Transverse colon (tissue), 4 donors: ENCODE data around the gene BAMBI. TPM values are rescaled to one million over a fixed set of nuclear protein-coding genes. Genes with fewer than 3 reads are reported as not detected.

ENCODE experiments used
- DNase-seq: peaks from one replicate; pipeline ENCODE4 v3.0.0-alpha.2; 2019
- H3K27ac ChIP-seq, 4 donors: fragments of 200-600 bp; sonication (generic); 2 replicates each; pipeline ENCODE4 v1.5.1; 2016 to 2018; ENCODE audit warnings: inconsistent platforms in 4 of 4
- H3K27me3 ChIP-seq: fragments of 200-600 bp; sonication (generic); 2 replicates; pipeline ENCODE4 v1.5.1; 2017; ENCODE audit warnings: inconsistent platforms
- H3K36me3 ChIP-seq, 4 donors: fragments of 200-600 bp; sonication (generic); 2 replicates each; pipeline ENCODE4 v1.5.1; 2017 to 2019; ENCODE audit warnings: inconsistent platforms in 4 of 4
- H3K4me1 ChIP-seq, 4 donors: fragments of 200-600 bp; sonication (generic); 2 replicates each; pipeline ENCODE4 v1.5.1; 2017 to 2020; ENCODE audit warnings: inconsistent platforms in 4 of 4
- H3K4me3 ChIP-seq, 4 donors: fragments of 200-600 bp; sonication (generic); 1 replicate in 1 of 4; 2 replicates in 3 of 4; pipeline versions ENCODE4 v1.5.1 to v1.6.1; 2017 to 2019; ENCODE audit warnings: inconsistent platforms in 4 of 4
- H3K9me3 ChIP-seq, 2 donors: fragments of 200-600 bp; sonication (generic); 2 replicates each; pipeline ENCODE4 v1.5.1; 2017 to 2019; ENCODE audit warnings: inconsistent platforms in 2 of 2
- EP300 ChIP-seq: sonication (generic); formaldehyde crosslinking; IDR thresholded peaks from one replicate; pipeline ENCODE4 v1.6.1; 2017; ENCODE audit warnings: antibody characterized with exemption, low read depth
- POLR2A ChIP-seq: fragments of 450-650 bp; IDR thresholded peaks from one replicate; pipeline ENCODE4 v1.6.1; 2016; ENCODE audit warnings: antibody characterized with exemption, mild to moderate bottlenecking, moderate library complexity
- POLR2AphosphoS5 ChIP-seq, 3 donors: sonication (generic); formaldehyde crosslinking; IDR thresholded peaks; one replicate each; pipeline ENCODE4 v1.6.1; 2016; ENCODE audit warnings: antibody characterized with exemption in 3 of 3
- WGBS, 2 donors: methylation state at CpG; one replicate each; pipeline ENCODE4 v1.1.5; 2018; ENCODE audit warnings: low coverage in 1 of 2; 5-methylcytosine and 5-hydroxymethylcytosine counted together
- in situ Hi-C, 4 donors: fragments of 200-750 bp; cut with MboI; loops; one replicate each; pipeline versions ENCODE4 v1.15.0 to v1.15.1; 2017; ENCODE audit warnings: low sequenced_read_pairs in 3 of 4, low pct_ligation_motif_present in 1 of 4, low pct_unique_long_range_greater_than_20kb in 1 of 4
- intact Hi-C: fragments of 100-400 bp; cut with DNase I; formaldehyde crosslinking; loops from one replicate; pipeline ENCODE4 v1.15.1; 2023; ENCODE audit warnings: low total_unique reads
- total RNA-seq, 4 donors: library from RNA; depleted of rRNA; stranded (reverse); fragments of >200 nt; gene quantifications; one replicate each; pipeline ENCODE4 v1.1.0, GENCODE V29; 2016
- TF ChIP-seq, protein P1 (sequence below), 5 experiments: fragments of 200-600 bp in 3 of 5; fragments of 450-650 bp in 2 of 5; sonication (generic) in 3 of 5; IDR thresholded peaks; 1 replicate in 2 of 5; 2 replicates in 3 of 5; pipeline ENCODE4 v1.5.1; 2016 to 2017; ENCODE audit warnings: antibody characterized with exemption in 5 of 5, inconsistent platforms in 3 of 5, mild to moderate bottlenecking in 2 of 5, moderate library complexity in 1 of 5

The BAMBI gene
- total RNA-seq, 4 donors from 2014 or later = 1.00 to 3.7 (median 1.2) TPM; not detected in 1

DNA sequence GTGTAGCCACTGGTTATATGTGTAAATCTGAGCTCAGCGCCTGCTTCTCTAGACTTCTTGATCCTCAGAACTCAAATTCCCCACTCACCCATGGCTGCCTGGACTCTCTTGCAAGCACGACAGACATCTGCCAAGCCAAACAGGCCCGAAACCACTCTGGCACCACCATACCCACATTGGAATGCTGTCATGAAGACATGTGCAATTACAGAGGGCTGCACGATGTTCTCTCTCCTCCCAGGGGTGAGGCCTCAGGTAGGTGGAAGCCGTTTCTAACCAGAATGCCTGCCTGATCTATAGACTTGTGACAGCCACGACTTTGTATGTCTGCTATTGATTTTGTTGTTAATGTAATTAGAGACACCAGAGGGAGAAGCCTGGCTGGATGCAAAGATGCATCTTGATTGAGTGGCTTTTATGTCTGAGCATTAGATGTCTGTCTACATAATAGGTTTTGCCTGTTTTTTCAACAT is 4.0 kb downstream of the BAMBI start:
- peaks cover 0 to 41% (median 35%) of the 10 kb centered on the region in 4 donors for H3K4me1 ChIP-seq
- H3K27ac ChIP-seq = no peak overlapping the region
- WGBS, 2 donors = 62% methylated on average over 6 of the region's 6 CpGs; no CpG with 5 or more reads in 1 of the 2 donors
- no peak for DNase-seq
- intact Hi-C loops = no loop called here
- H3K9me3 ChIP-seq = no peaks in the 10 kb centered on the region
- in situ Hi-C loops = loop anchor here in 1 of 4 donors (10.0 kb wide), 1 partner anchor 313 kb away; no protein-coding TSS in a partner anchor
- no peaks in the 10 kb centered on the region for H3K36me3 ChIP-seq
- no peak overlapping the region for H3K4me3 ChIP-seq
- peaks cover 50% of the 10 kb centered on the region for H3K27me3 ChIP-seq
- TF ChIP-seq, protein P1, sequence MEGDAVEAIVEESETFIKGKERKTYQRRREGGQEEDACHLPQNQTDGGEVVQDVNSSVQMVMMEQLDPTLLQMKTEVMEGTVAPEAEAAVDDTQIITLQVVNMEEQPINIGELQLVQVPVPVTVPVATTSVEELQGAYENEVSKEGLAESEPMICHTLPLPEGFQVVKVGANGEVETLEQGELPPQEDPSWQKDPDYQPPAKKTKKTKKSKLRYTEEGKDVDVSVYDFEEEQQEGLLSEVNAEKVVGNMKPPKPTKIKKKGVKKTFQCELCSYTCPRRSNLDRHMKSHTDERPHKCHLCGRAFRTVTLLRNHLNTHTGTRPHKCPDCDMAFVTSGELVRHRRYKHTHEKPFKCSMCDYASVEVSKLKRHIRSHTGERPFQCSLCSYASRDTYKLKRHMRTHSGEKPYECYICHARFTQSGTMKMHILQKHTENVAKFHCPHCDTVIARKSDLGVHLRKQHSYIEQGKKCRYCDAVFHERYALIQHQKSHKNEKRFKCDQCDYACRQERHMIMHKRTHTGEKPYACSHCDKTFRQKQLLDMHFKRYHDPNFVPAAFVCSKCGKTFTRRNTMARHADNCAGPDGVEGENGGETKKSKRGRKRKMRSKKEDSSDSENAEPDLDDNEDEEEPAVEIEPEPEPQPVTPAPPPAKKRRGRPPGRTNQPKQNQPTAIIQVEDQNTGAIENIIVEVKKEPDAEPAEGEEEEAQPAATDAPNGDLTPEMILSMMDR (IDR thresholded peaks at IDR 0.05) = no peak
- TF ChIP-seq POLR2A = no peak
- no peak for TF ChIP-seq POLR2AphosphoS5 (IDR thresholded peaks at IDR 0.05)
- no peak for TF ChIP-seq EP300

DNA sequence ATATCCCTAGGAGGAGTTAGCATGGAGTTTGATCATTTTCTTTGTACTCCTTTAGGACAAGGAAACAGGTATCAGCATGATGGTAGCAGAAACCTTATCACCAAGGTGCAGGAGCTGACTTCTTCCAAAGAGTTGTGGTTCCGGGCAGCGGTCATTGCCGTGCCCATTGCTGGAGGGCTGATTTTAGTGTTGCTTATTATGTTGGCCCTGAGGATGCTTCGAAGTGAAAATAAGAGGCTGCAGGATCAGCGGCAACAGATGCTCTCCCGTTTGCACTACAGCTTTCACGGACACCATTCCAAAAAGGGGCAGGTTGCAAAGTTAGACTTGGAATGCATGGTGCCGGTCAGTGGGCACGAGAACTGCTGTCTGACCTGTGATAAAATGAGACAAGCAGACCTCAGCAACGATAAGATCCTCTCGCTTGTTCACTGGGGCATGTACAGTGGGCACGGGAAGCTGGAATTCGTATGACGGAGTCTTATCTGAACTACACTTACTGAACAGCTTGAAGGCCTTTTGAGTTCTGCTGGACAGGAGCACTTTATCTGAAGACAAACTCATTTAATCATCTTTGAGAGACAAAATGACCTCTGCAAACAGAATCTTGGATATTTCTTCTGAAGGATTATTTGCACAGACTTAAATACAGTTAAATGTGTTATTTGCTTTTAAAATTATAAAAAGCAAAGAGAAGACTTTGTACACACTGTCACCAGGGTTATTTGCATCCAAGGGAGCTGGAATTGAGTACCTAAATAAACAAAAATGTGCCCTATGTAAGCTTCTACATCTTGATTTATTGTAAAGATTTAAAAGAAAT is 4.8 kb downstream of the BAMBI start:
- WGBS, 2 donors = 84 to 91% methylated on average over 8 to 14 of the region's 14 CpGs
- peaks cover 43% of the 10 kb centered on the region for H3K27me3 ChIP-seq
- TF ChIP-seq POLR2AphosphoS5 (IDR thresholded peaks at IDR 0.05) (no peak), POLR2A (no peak)
- intact Hi-C loops (no loop called here), in situ Hi-C loops (loop anchor here in 1 of 4 donors (10.0 kb wide), 1 partner anchor 313 kb away; no protein-coding TSS in a partner anchor)
- H3K27ac ChIP-seq = no peak overlapping the region
- H3K36me3 ChIP-seq = no peaks in the 10 kb centered on the region
- no peaks in the 10 kb centered on the region for H3K9me3 ChIP-seq
- DNase-seq = no peak
- H3K4me1 ChIP-seq = peaks cover 0 to 34% (median 27%) of the 10 kb centered on the region in 4 donors
- H3K4me3 ChIP-seq = no peak overlapping the region

DNA sequence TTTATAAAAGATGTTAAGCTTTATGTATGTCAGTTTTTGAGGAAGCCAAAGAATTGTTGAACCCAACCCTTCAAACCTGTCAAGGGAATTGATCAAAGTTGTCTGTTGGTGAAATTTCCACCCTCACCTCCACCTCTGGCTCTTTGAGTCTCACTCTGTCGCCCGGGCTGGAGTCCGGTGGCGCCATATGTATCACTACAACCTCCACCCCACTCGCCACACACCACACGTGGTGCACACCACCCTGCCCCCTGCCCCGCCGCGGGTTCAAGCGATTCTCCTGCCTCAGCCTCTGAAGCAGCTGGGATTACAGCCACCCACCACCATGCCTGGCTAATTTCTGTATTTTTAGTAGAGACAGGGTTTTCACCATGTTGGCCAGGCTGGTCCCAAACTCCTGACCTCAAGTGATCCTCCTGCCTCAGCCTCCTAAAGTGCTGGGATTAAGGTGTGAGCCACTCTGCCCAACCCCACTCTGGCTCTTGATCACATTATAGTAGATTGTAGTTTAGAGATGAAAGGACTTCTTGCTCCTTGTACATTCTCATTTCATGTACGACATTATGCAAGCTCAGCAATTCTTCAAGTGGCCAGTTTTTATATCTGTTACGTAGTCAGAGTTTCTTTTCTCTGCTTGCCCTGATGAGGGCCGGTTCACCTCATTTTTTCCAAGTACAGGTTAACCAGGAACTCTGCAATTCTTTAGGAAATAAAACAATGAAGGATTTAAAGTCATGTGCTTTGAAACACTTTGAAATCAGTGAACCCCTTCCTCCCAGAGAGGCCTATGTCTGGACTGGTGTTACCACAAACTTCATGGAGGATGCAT is 7.0 kb downstream of the BAMBI start:
- TF ChIP-seq EP300 (no peak), POLR2AphosphoS5 (IDR thresholded peaks at IDR 0.05) (no peak)
- peaks cover 0 to 18% (median 13%) of the 10 kb centered on the region in 4 donors for H3K4me1 ChIP-seq
- no peak overlapping the region for H3K4me3 ChIP-seq
- no peak overlapping the region for H3K27ac ChIP-seq
- WGBS, 2 donors = 90 to 93% methylated on average over 8 to 13 of the region's 13 CpGs
- peaks cover 22% of the 10 kb centered on the region for H3K27me3 ChIP-seq
- in situ Hi-C loops = loop anchor here in 1 of 4 donors (10.0 kb wide), 1 partner anchor 310 kb away; no protein-coding TSS in a partner anchor
- no peak for DNase-seq
- intact Hi-C loops = no loop called here
- H3K36me3 ChIP-seq = no peaks in the 10 kb centered on the region
- H3K9me3 ChIP-seq = no peaks in the 10 kb centered on the region

DNA sequence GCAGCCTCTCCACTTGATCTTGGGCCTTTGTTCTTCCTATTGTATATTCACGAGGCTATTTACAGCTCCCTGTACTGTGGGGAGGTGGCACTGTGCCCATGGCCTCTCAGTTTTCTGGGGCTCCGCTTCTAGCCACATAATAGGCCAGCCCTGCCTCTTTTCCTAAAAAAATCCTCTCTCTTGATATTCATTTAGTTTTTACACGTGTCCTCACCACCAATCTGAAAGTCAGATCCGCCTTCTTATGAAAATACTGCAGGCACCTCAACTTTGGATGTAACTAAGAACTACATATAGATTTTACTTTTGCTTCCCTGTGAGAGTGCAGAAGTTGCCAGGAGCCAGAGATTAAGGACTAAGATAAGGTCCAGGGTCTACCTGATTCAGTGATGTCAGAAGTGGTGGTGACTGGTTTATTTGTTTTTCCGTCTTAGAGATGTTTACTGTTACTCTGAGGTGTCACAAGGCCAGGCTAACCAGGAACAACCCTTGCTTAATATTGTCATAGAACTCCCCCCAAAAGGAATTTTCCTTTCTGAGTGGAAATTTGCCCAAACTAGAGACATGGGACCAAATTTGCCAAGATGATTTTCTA is 7.8 kb downstream of the BAMBI start:
- DNase-seq = no peak
- WGBS, 2 donors = 74 to 90% methylated on average over 3 to 5 of the region's 5 CpGs

More for the DNA sequence above, 7.8 kb downstream of the BAMBI start:
- TF ChIP-seq POLR2AphosphoS5 (IDR thresholded peaks at IDR 0.05) (no peak), EP300 (no peak), POLR2A (no peak)
- TF ChIP-seq, protein P1 (IDR thresholded peaks at IDR 0.05) = no peak
- no peak overlapping the region for H3K4me3 ChIP-seq
- H3K9me3 ChIP-seq = no peaks in the 10 kb centered on the region
- no peak overlapping the region for H3K27ac ChIP-seq
- H3K36me3 ChIP-seq = no peaks in the 10 kb centered on the region
- in situ Hi-C loops = loop anchor here in 1 of 4 donors (10.0 kb wide), 1 partner anchor 310 kb away; no protein-coding TSS in a partner anchor
- intact Hi-C loops = no loop called here
- H3K27me3 ChIP-seq = peaks cover 15% of the 10 kb centered on the region
- peaks cover 0 to 11% (median 6%) of the 10 kb centered on the region in 4 donors for H3K4me1 ChIP-seq
